Transverse colon (tissue), 4 donors: ENCODE results near the gene SOBP. TPM values are rescaled to one million over a fixed set of nuclear protein-coding genes. Genes with fewer than 3 reads are reported as not detected.

Experiments
- DNase-seq: peaks from one replicate; pipeline ENCODE4 v3.0.0-alpha.2; 2019
- H3K27ac ChIP-seq, 4 donors: fragments of 200-600 bp; sonication (generic); 2 replicates each; pipeline ENCODE4 v1.5.1; 2016 to 2018; ENCODE audit warnings: inconsistent platforms in 4 of 4
- H3K27me3 ChIP-seq: fragments of 200-600 bp; sonication (generic); 2 replicates; pipeline ENCODE4 v1.5.1; 2017; ENCODE audit warnings: inconsistent platforms
- H3K36me3 ChIP-seq, 4 donors: fragments of 200-600 bp; sonication (generic); 2 replicates each; pipeline ENCODE4 v1.5.1; 2017 to 2019; ENCODE audit warnings: inconsistent platforms in 4 of 4
- H3K4me1 ChIP-seq, 4 donors: fragments of 200-600 bp; sonication (generic); 2 replicates each; pipeline ENCODE4 v1.5.1; 2017 to 2020; ENCODE audit warnings: inconsistent platforms in 4 of 4
- H3K4me3 ChIP-seq, 4 donors: fragments of 200-600 bp; sonication (generic); 1 replicate in 1 of 4; 2 replicates in 3 of 4; pipeline versions ENCODE4 v1.5.1 to v1.6.1; 2017 to 2019; ENCODE audit warnings: inconsistent platforms in 4 of 4
- H3K9me3 ChIP-seq, 2 donors: fragments of 200-600 bp; sonication (generic); 2 replicates each; pipeline ENCODE4 v1.5.1; 2017 to 2019; ENCODE audit warnings: inconsistent platforms in 2 of 2
- CTCF ChIP-seq, 5 experiments: fragments of 200-600 bp in 3 of 5; fragments of 450-650 bp in 2 of 5; sonication (generic) in 3 of 5; IDR thresholded peaks; 1 replicate in 2 of 5; 2 replicates in 3 of 5; pipeline ENCODE4 v1.5.1; 2016 to 2017; ENCODE audit warnings: antibody characterized with exemption in 5 of 5, inconsistent platforms in 3 of 5, mild to moderate bottlenecking in 2 of 5, moderate library complexity in 1 of 5
- EP300 ChIP-seq: sonication (generic); formaldehyde crosslinking; IDR thresholded peaks from one replicate; pipeline ENCODE4 v1.6.1; 2017; ENCODE audit warnings: antibody characterized with exemption, low read depth
- POLR2A ChIP-seq: fragments of 450-650 bp; IDR thresholded peaks from one replicate; pipeline ENCODE4 v1.6.1; 2016; ENCODE audit warnings: antibody characterized with exemption, mild to moderate bottlenecking, moderate library complexity
- POLR2AphosphoS5 ChIP-seq, 3 donors: sonication (generic); formaldehyde crosslinking; IDR thresholded peaks; one replicate each; pipeline ENCODE4 v1.6.1; 2016; ENCODE audit warnings: antibody characterized with exemption in 3 of 3
- WGBS, 2 donors: methylation state at CpG; one replicate each; pipeline ENCODE4 v1.1.5; 2018; ENCODE audit warnings: low coverage in 1 of 2; 5-methylcytosine and 5-hydroxymethylcytosine counted together
- in situ Hi-C, 4 donors: fragments of 200-750 bp; cut with MboI; loops; one replicate each; pipeline versions ENCODE4 v1.15.0 to v1.15.1; 2017; ENCODE audit warnings: low sequenced_read_pairs in 3 of 4, low pct_ligation_motif_present in 1 of 4, low pct_unique_long_range_greater_than_20kb in 1 of 4
- intact Hi-C: fragments of 100-400 bp; cut with DNase I; formaldehyde crosslinking; loops from one replicate; pipeline ENCODE4 v1.15.1; 2023; ENCODE audit warnings: low total_unique reads
- total RNA-seq, 4 donors: library from RNA; depleted of rRNA; stranded (reverse); fragments of >200 nt; gene quantifications; one replicate each; pipeline ENCODE4 v1.1.0, GENCODE V29; 2016

Gene SOBP
- total RNA-seq, 4 donors from 2014 or later, result 2.6 to 15.9 (median 4.6) TPM

GRCh38 chr6:107683183-107683582 lies 193.3 kb downstream of the SOBP start:
- no peaks in the 10 kb centered on the region for H3K27me3 ChIP-seq
- H3K4me3 ChIP-seq, result no peak overlapping the region
- H3K9me3 ChIP-seq, result no peaks in the 10 kb centered on the region
- WGBS, 2 donors, result 98% methylated on average over 2 of the region's 2 CpGs; no CpG with 5 or more reads in 1 of the 2 donors
- no peak for DNase-seq
- in situ Hi-C loops, result loop anchor here in 3 of 4 donors (5.0 to 25.0 kb wide), 3 partner anchors 154 to 354 kb away; no protein-coding TSS in a partner anchor
- no peaks in the 10 kb centered on the region for H3K4me1 ChIP-seq
- no peaks in the 10 kb centered on the region for H3K36me3 ChIP-seq
- no peak for TF ChIP-seq CTCF (IDR thresholded peaks at IDR 0.05)
- intact Hi-C loops, result no loop called here
- no peak overlapping the region for H3K27ac ChIP-seq

GRCh38 chr6:107684996-107685395 lies 195.1 kb downstream of the SOBP start:
- Histone ChIP-seq H3K27ac (no peak overlapping the region), H3K36me3 (no peaks in the 10 kb centered on the region), H3K9me3 (no peaks in the 10 kb centered on the region), H3K4me3 (no peak overlapping the region), H3K4me1 (no peaks in the 10 kb centered on the region), H3K27me3 (no peaks in the 10 kb centered on the region)
- DNase-seq, result no peak
- intact Hi-C loops, result no loop called here
- in situ Hi-C loops, result loop anchor here in 3 of 4 donors (5.0 to 25.0 kb wide), 3 partner anchors 152 to 352 kb away; no protein-coding TSS in a partner anchor
- 96 to 100% methylated on average over 2 of the region's 2 CpGs for WGBS, 2 donors
- TF ChIP-seq POLR2A, result no peak
- no peak for TF ChIP-seq EP300
- no peak for TF ChIP-seq POLR2AphosphoS5 (IDR thresholded peaks at IDR 0.05)
- no peak for TF ChIP-seq CTCF (IDR thresholded peaks at IDR 0.05)

GRCh38 chr6:107689190-107689589 lies 199.3 kb downstream of the SOBP start:
- in situ Hi-C loops (loop anchor here in 3 of 4 donors (25.0 kb wide), 2 partner anchors 148 to 348 kb away; no protein-coding TSS in a partner anchor), intact Hi-C loops (no loop called here)
- H3K27ac ChIP-seq, result no peak overlapping the region
- H3K4me1 ChIP-seq, result no peaks in the 10 kb centered on the region
- H3K4me3 ChIP-seq, result no peak overlapping the region
- TF ChIP-seq CTCF (IDR thresholded peaks at IDR 0.05) (no peak), EP300 (no peak), POLR2AphosphoS5 (IDR thresholded peaks at IDR 0.05) (no peak), POLR2A (no peak)
- no peaks in the 10 kb centered on the region for H3K9me3 ChIP-seq
- 58% methylated on average over 3 of the region's 3 CpGs; no CpG with 5 or more reads in 1 of the 2 donors for WGBS, 2 donors
- H3K27me3 ChIP-seq, result no peaks in the 10 kb centered on the region
- no peaks in the 10 kb centered on the region for H3K36me3 ChIP-seq
- no peak for DNase-seq

- 82 to 100% methylated on average over 1 to 13 of the region's 13 CpGs for WGBS, 2 donors
- no peaks in the 10 kb centered on the region for H3K4me1 ChIP-seq
- H3K9me3 ChIP-seq, result no peaks in the 10 kb centered on the region
- in situ Hi-C loops (loop anchor here in 3 of 4 donors (25.0 kb wide), 2 partner anchors 147 to 347 kb away; no protein-coding TSS in a partner anchor), intact Hi-C loops (no loop called here)
- no peak for DNase-seq
- H3K36me3 ChIP-seq, result no peaks in the 10 kb centered on the region
- TF ChIP-seq POLR2A (no peak), EP300 (no peak), POLR2AphosphoS5 (IDR thresholded peaks at IDR 0.05) (no peak), CTCF (IDR thresholded peaks at IDR 0.05) (no peak)
- H3K4me3 ChIP-seq, result no peak overlapping the region
- no peaks in the 10 kb centered on the region for H3K27me3 ChIP-seq
- peak overlapping the region in 1 of 4 donors; percentile 5 for H3K27ac ChIP-seq
Observed at GRCh38 chr6:107689951-107690642, 200.2 kb downstream of the SOBP start.
